ENCODE data around the gene CTIF. TPM values are rescaled to one million over a fixed set of nuclear protein-coding genes. Genes with fewer than 3 reads are reported as not detected.

The CTIF gene
- total and polyA plus RNA-seq, 2 experiments from 2014 or later = 8.6 to 14.4 TPM

DNA sequence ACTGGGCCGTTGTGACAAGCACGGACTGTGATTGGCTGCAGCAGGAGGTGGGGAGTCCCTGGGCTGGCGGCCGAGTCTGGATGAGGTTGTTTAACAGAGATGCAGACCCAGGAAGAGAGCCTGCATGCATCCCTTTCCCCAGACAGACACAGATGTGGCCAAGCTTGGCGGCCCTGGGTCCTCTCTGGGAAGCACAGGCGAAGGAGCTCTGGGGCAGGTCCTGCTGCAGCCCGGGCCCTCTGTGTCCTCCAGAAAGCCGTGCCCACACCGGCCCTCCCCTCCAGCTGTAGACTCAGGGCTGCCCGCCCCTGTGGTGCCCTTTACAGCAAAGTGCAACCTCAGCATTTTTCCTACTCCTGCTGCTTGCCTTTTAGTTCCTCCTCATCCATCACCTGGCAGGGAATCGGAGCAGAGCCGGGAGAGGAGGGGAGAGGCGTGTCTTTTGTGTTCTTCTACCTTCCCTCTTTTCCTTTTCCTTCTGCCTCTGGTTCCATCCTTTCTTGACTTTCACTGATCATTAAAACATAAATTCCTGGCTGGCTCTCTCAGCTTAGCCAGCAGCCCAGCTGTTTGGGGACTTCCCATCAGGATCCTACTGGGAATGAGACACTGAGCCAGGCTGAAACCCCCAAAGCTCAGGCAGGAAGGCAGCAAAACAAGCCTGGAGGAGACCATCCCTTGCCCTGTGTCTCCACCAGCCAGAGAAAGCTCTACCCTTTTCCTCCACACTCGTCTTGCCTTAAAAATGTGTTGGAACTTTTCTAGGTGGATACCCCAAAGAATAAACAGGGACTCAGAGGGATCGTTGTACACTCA lies 75.0 kb downstream of the CTIF start (continued):
- TF ChIP-seq, protein P1, sequence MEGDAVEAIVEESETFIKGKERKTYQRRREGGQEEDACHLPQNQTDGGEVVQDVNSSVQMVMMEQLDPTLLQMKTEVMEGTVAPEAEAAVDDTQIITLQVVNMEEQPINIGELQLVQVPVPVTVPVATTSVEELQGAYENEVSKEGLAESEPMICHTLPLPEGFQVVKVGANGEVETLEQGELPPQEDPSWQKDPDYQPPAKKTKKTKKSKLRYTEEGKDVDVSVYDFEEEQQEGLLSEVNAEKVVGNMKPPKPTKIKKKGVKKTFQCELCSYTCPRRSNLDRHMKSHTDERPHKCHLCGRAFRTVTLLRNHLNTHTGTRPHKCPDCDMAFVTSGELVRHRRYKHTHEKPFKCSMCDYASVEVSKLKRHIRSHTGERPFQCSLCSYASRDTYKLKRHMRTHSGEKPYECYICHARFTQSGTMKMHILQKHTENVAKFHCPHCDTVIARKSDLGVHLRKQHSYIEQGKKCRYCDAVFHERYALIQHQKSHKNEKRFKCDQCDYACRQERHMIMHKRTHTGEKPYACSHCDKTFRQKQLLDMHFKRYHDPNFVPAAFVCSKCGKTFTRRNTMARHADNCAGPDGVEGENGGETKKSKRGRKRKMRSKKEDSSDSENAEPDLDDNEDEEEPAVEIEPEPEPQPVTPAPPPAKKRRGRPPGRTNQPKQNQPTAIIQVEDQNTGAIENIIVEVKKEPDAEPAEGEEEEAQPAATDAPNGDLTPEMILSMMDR (conservative IDR thresholded peaks at IDR 0.05; ENCODE audit: low read depth in 2 of 2) = no peak
- TF ChIP-seq CREB1 (CRISPR knock-in tag; IDR thresholded peaks at IDR 0.05; ENCODE audit: low read depth) (no peak), STAT1 (IDR thresholded peaks at IDR 0.05; ENCODE audit: unreplicated experiment) (no peak), NANOG (IDR thresholded peaks at IDR 0.05; ENCODE audit: borderline replicate concordance) (no peak)
- TF ChIP-seq, protein P2, sequence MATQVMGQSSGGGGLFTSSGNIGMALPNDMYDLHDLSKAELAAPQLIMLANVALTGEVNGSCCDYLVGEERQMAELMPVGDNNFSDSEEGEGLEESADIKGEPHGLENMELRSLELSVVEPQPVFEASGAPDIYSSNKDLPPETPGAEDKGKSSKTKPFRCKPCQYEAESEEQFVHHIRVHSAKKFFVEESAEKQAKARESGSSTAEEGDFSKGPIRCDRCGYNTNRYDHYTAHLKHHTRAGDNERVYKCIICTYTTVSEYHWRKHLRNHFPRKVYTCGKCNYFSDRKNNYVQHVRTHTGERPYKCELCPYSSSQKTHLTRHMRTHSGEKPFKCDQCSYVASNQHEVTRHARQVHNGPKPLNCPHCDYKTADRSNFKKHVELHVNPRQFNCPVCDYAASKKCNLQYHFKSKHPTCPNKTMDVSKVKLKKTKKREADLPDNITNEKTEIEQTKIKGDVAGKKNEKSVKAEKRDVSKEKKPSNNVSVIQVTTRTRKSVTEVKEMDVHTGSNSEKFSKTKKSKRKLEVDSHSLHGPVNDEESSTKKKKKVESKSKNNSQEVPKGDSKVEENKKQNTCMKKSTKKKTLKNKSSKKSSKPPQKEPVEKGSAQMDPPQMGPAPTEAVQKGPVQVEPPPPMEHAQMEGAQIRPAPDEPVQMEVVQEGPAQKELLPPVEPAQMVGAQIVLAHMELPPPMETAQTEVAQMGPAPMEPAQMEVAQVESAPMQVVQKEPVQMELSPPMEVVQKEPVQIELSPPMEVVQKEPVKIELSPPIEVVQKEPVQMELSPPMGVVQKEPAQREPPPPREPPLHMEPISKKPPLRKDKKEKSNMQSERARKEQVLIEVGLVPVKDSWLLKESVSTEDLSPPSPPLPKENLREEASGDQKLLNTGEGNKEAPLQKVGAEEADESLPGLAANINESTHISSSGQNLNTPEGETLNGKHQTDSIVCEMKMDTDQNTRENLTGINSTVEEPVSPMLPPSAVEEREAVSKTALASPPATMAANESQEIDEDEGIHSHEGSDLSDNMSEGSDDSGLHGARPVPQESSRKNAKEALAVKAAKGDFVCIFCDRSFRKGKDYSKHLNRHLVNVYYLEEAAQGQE (IDR thresholded peaks at IDR 0.05; ENCODE audit: unreplicated experiment) = no peak

DNA sequence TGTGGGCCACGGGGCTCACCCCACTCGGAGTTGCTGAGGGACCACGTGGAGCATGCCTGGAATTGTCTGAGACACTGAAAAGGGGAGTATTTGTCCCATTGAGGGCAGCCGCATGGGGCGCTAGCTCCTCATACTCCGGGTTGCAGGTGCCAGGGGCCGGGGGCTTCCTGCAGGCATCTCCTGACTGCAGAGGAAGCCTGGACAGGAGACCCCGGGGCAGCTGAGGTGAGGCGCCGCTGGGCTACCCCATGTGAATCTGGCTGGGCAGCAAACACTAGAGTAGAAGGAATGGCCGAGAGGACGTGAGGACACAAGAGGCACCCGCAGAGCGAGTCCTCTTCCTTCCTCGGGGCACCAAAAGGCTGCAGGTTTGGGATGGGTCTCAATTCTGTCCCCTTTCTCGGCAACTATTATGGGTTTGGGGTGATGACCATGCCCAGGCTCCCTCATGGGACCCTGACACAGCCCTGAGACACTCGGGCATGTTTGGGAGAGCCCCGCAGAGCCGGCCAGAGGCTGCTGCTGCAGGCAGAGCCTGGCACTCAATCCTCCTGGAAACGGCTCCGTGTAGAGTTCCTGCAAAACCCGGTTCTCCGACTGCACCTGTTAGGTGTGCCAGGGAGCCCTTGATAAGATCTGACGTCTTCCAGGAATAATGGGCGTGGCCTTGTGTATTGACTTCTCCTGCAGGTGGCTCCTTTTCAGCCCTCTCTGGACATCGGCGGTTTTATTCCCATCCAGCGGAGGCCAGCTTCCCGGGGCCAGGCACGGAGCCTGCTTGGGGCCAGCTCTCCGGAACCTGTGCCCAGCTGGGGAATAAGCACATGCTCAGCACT lies 77.0 kb downstream of the CTIF start:
- Histone ChIP-seq H3K4me2 (no peak overlapping the region), H3K36me3 (ENCODE audit: insufficient read depth) (no peaks in the 10 kb centered on the region), H3F3A (replicated peaks; ENCODE audit: low read depth) (no peaks in the 10 kb centered on the region), H3K4me3 (no peak overlapping the region), H3K27ac (ENCODE audit: low read depth) (no peak overlapping the region), H2AFZ (no peak overlapping the region), H4K20me1 (replicated peaks; ENCODE audit: insufficient read depth) (no peaks in the 10 kb centered on the region), H3K9me2 (ENCODE audit: insufficient read depth) (no peaks in the 10 kb centered on the region), H3K27me3 (ENCODE audit: insufficient read depth) (no peaks in the 10 kb centered on the region), H3K4me1 (ENCODE audit: insufficient read depth) (peaks cover 11% of the 10 kb centered on the region; the same call in 1 of the 2 replicates), H3K79me2 (replicated peaks; ENCODE audit: insufficient read depth) (peaks cover 12% of the 10 kb centered on the region; the same call in 1 of the 2 replicates)
- Mint-ChIP-seq H3K36me3 (ENCODE audit: low read depth) (no peaks in the 10 kb centered on the region), H3K4me3 (no peak overlapping the region), H3K27ac (no peak overlapping the region; the same call in none of the 2 replicates), H3K27me3 (ENCODE audit: insufficient read depth, low read depth, poor library complexity) (peaks cover 4% of the 10 kb centered on the region), H3K9me3 (no peaks in the 10 kb centered on the region), H3K4me1 (peaks cover 41% of the 10 kb centered on the region)
- DNase-seq (ENCODE audit: low spot score) (peak; percentile 34), ATAC-seq (peak; percentile 15)
- TF ChIP-seq, protein P1 (conservative IDR thresholded peaks at IDR 0.05; ENCODE audit: low read depth in 2 of 2) = peak in 1 of 2 experiments; percentile 35; a peak in 1 of 4 replicates
- TF ChIP-seq EZH2 (IDR thresholded peaks at IDR 0.05; ENCODE audit: low read depth, unreplicated experiment) = no peak
- TF ChIP-seq ZNF331 (CRISPR knock-in tag; IDR thresholded peaks at IDR 0.05; ENCODE audit: low read depth) = no peak
